Stimulated activated memory B cell treated with anti-CD40 and anti-IgM and Interleukin-4, amounts not matched to agents 10 μg/mL and 1 μg/mL and 100 μg/mL, for 72 hours (primary cell): ENCODE measurements around the gene TSPAN5.

ENCODE experiments used
- ATAC-seq: fragments of 150-1000 bp; cut with Tn5 transposase; 2 replicates; pipeline ENCODE4 v1.10.0; 2021
- H3K27ac Mint-ChIP-seq: one replicate; pipeline ENCODE4 v1.8.0; 2022; ENCODE audit warnings: mild to moderate bottlenecking, mixed read lengths
- H3K27me3 Mint-ChIP-seq: one replicate; pipeline ENCODE4 v1.8.0; 2022; ENCODE audit warnings: mixed read lengths
- H3K36me3 Mint-ChIP-seq: one replicate; pipeline ENCODE4 v1.8.0; 2022; ENCODE audit warnings: mixed read lengths
- H3K4me1 Mint-ChIP-seq: one replicate; pipeline ENCODE4 v1.8.0; 2022; ENCODE audit warnings: mixed read lengths
- H3K4me3 Mint-ChIP-seq: one replicate; pipeline ENCODE4 v1.8.0; 2022; ENCODE audit warnings: mild to moderate bottlenecking, moderate library complexity, mixed read lengths
- H3K9me3 Mint-ChIP-seq: one replicate; pipeline ENCODE4 v1.8.0; 2022; ENCODE audit warnings: mixed read lengths

Gene TSPAN5

DNA sequence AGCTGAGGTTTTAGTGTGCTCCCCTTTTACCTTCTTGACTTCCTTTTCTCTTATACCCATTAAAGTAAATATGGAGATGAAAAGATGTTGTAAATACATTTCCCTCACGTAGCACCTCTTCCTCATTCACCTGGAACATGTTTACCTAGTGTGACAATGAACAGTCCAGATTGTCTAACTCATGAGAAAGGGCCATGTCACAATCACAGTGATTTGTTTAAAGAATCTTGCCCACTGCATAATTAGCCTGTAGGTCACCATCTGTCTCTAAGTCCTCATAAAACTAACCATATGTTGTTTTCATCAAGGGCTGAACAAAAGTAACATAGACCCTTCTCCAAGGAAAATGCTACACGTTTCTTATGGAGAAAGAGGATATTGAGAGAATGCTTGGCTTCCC is 85.7 kb downstream of the TSPAN5 start:
- no peaks in the 10 kb centered on the region for H3K27me3 Mint-ChIP-seq
- no peak overlapping the region for H3K27ac Mint-ChIP-seq
- H3K9me3 Mint-ChIP-seq = no peaks in the 10 kb centered on the region
- H3K36me3 Mint-ChIP-seq = peaks cover 11% of the 10 kb centered on the region
- peaks cover 13% of the 10 kb centered on the region for H3K4me1 Mint-ChIP-seq
- H3K4me3 Mint-ChIP-seq = no peak overlapping the region
- no peak for ATAC-seq

DNA sequence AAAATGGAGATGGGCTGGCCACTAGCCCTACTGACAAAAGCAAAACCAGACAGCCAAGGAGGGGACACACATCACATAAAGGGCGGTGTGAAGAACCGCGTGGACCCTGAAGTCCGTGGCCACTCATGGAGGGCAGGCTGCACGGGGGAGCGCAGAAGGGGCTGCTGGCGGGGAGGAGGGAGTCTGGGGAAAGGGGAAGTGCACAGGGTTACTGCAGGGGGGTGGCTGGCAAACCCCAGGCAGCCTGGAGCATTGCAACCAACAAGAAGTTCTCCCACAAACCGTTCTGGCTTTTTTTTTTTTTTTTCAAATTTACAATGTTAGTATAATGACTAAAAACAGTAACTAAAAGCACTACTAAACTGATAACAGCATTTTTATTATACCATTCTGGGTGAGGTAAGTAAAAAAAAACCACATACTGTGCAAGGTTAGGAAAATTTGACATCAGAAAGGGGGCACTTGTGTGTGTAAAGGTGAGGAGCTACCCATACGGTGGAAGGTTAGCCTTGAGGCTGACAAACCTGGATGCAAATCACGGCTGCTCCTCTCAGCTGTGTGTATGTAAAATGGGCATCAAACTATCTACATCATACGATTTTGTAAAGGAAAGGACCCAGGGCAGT is 87.1 kb downstream of the TSPAN5 start:
- peaks cover 11% of the 10 kb centered on the region for H3K36me3 Mint-ChIP-seq
- no peak overlapping the region for H3K4me3 Mint-ChIP-seq
- H3K4me1 Mint-ChIP-seq = peaks cover 5% of the 10 kb centered on the region
- no peak for ATAC-seq
- no peak overlapping the region for H3K27ac Mint-ChIP-seq
- H3K9me3 Mint-ChIP-seq = no peaks in the 10 kb centered on the region
- no peaks in the 10 kb centered on the region for H3K27me3 Mint-ChIP-seq

DNA sequence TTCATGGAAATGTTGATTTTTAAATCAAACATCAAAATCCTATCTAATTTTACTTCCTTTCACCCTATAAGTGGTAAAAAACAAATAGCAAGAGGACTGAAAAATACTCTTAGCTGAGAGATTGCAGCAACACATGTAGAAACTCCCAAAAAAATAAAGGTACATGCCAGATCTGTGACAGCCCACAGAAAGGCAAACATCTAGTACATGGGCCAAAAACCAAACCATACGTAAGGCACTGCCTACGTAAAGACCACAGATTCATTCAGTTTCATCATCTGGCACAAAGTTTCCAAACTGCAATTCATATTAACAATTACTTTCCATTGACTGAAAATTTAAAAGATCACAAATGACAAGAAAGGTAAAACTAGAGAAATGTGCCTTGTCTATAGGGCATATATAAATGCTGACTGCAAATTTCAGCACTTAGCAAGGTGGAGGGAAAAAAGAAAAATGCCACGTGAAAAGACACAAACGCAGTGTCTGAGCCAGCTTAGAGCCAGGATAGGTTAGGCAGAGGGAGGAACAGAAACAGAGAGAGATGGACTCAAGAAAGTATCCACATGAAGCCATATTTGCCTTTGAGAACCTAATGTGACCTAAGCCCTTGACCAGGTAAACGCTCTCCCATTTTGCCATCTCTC is 88.1 kb downstream of the TSPAN5 start:
- Mint-ChIP-seq H3K27ac (no peak overlapping the region), H3K4me3 (no peak overlapping the region), H3K36me3 (peaks cover 5% of the 10 kb centered on the region), H3K4me1 (peaks cover 10% of the 10 kb centered on the region), H3K27me3 (no peaks in the 10 kb centered on the region), H3K9me3 (no peaks in the 10 kb centered on the region)
- ATAC-seq = no peak

DNA sequence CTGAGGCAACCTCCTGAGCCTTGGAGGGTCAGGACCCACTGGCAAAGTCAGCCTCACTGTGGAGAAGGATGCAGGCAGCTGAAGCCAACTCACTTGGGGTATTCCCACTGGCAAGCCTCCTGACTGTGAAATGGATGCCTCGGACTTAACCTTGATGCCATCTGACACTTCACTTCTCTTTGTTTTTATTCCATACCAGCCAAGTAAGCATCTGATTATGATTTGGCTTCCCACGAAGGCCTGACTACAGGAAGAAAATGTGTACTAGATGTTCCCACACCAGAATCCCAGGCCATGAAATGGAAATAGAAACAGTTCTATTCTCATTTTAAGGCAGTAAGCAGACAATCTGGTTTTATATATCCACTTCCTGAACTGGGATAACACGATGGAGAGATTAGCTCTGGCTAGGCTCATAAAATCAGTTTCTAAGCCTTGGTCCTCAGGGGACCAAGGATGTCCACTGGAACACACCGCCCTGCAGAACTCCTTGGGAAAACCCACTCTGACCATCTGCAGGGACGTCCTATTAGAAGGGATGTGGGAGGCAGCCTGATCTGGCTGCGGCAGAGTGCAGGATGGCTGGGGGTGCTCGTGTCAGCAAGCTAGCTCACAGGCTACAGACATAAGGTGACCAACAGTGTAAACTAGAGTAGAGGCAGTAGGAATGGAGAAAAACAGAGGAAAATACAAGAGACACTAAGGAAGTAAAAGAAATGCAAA is 89.3 kb downstream of the TSPAN5 start:
- no peaks in the 10 kb centered on the region for H3K27me3 Mint-ChIP-seq
- no peak overlapping the region for H3K4me3 Mint-ChIP-seq
- no peak overlapping the region for H3K27ac Mint-ChIP-seq
- ATAC-seq = no peak
- peaks cover 10% of the 10 kb centered on the region for H3K4me1 Mint-ChIP-seq
- H3K9me3 Mint-ChIP-seq = no peaks in the 10 kb centered on the region
- peaks cover 2% of the 10 kb centered on the region for H3K36me3 Mint-ChIP-seq

DNA sequence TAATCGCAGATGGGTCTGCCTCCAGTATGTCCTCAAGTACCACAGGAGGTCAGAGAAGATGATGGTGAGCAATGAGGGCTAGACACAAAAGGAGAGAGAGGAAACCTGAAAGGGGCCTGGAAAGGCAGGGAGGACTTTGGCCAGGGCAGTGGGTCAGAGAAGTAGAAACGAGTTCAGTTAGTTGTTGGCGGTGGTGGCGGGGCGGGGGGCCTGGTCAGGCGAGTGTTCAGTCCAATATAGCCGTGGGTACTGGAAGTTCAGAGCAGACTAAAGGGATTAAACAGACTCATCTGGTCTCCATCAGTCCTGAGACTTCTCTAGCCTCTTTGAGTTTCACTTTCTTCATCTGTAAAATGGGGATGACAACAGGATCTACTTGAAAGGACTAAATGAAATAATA is 90.8 kb downstream of the TSPAN5 start:
- Mint-ChIP-seq H3K4me1 (peaks cover 10% of the 10 kb centered on the region), H3K9me3 (no peaks in the 10 kb centered on the region), H3K27ac (no peak overlapping the region), H3K27me3 (no peaks in the 10 kb centered on the region), H3K36me3 (no peaks in the 10 kb centered on the region), H3K4me3 (no peak overlapping the region)
- ATAC-seq = no peak

DNA sequence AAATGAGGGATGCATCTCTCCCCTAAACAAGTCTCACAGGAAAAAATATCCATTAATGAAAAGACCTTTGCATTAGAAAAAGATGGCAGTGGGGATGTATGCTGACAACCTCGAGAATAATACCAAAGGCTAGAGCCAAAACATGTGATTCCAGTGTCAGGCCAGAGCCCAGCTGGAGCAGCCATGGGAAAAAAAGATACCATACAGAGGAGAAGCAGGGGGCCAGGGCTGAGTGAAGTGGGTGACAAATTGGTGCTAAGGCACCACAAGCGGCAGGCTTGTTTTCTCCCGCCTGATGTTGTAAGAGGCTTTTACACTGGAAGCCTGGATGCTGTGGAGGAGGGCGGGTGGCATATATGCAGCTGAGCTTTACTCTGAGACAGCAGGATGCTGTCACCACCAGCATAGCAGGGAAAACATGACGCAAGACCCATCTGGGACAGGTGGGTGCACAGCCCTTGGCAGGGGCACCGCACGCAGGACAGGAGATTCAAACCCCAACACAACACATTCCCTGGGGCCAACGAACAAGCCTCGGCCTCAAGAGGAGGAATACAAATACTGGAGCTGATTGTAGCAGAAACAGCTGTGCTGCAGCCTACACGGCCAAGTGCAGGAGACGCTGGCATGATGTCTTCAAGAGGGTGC is 91.9 kb downstream of the TSPAN5 start:
- ATAC-seq = no peak
- Mint-ChIP-seq H3K9me3 (no peaks in the 10 kb centered on the region), H3K27me3 (no peaks in the 10 kb centered on the region), H3K4me1 (peaks cover 10% of the 10 kb centered on the region), H3K4me3 (no peak overlapping the region), H3K27ac (no peak overlapping the region), H3K36me3 (peaks cover 8% of the 10 kb centered on the region)

DNA sequence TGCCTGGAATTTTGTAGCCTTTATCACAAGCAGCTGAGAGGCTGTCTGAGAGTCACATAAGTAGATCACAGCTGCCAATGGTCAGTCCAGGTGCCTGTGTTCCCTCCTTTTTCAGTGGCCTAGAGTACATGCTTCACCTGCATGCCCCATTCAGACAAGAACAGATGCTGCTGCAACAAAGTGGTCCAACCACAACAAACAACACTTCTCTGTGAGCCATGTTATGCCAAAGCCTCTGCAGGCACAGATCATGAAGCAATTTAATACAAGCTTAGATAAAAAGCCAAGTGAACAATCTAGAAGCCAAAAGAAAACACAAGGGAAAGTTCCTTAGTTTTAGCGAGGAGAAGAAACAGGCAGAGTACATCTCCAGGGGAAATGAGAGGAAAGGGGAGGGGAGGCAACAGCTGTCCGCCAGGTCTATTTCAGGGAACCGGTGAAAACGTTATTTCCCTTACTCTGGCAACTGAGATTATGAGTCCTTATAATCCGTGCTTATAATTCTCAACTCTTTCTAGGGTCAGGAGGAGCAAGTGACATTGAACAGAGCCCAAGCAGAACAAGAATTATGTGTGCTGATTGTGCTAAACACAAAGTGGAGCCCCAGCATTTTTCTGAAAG is 92.6 kb downstream of the TSPAN5 start:
- Mint-ChIP-seq H3K27me3 (no peaks in the 10 kb centered on the region), H3K36me3 (peaks cover 8% of the 10 kb centered on the region), H3K9me3 (no peaks in the 10 kb centered on the region), H3K27ac (no peak overlapping the region), H3K4me3 (no peak overlapping the region), H3K4me1 (peaks cover 8% of the 10 kb centered on the region)
- ATAC-seq = no peak

DNA sequence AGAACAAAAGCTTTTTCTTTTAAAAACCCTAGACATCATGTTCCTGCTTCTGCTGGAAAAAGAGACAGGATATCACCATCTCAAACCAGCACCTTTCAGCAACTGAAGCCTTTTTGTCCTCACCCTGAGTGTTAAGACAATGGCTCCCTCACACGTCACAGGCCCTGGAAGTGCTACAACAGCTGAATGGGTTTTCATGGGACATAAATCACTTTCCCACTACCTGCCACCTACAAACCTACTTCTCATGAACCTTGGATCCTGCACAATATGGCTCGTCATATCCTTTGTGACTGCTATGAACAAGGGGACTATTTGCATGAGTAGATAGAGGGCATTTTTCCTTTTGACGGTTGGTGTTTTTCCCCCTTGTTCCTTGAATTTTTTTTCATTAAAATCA is 93.6 kb downstream of the TSPAN5 start:
- H3K4me3 Mint-ChIP-seq = no peak overlapping the region
- H3K4me1 Mint-ChIP-seq = peaks cover 5% of the 10 kb centered on the region
- H3K36me3 Mint-ChIP-seq = peaks cover 8% of the 10 kb centered on the region
- ATAC-seq = no peak
- no peak overlapping the region for H3K27ac Mint-ChIP-seq
- no peaks in the 10 kb centered on the region for H3K9me3 Mint-ChIP-seq
- no peaks in the 10 kb centered on the region for H3K27me3 Mint-ChIP-seq

DNA sequence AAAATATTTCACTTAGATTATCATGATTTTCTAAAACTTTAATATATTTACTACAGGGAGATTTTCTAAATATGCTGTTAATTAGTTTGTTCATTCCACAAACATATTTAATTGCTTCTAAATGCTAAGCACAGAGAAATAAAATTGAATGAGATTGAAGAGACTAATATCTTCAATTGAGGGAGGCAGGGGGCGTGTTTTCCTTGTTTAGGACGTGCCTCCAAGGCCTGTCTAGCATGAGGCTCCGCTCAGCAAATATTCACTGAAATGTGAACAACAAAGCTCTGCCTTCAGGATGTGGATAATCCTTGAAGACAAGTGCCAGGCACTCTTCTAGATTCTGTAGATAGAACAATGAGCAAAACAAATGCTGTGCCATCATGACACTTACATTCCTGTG is 98.1 kb downstream of the TSPAN5 start:
- Mint-ChIP-seq H3K4me3 (no peak overlapping the region), H3K4me1 (peaks cover 4% of the 10 kb centered on the region), H3K27me3 (no peaks in the 10 kb centered on the region), H3K36me3 (peaks cover 8% of the 10 kb centered on the region), H3K27ac (no peak overlapping the region), H3K9me3 (no peaks in the 10 kb centered on the region)
- no peak for ATAC-seq

DNA sequence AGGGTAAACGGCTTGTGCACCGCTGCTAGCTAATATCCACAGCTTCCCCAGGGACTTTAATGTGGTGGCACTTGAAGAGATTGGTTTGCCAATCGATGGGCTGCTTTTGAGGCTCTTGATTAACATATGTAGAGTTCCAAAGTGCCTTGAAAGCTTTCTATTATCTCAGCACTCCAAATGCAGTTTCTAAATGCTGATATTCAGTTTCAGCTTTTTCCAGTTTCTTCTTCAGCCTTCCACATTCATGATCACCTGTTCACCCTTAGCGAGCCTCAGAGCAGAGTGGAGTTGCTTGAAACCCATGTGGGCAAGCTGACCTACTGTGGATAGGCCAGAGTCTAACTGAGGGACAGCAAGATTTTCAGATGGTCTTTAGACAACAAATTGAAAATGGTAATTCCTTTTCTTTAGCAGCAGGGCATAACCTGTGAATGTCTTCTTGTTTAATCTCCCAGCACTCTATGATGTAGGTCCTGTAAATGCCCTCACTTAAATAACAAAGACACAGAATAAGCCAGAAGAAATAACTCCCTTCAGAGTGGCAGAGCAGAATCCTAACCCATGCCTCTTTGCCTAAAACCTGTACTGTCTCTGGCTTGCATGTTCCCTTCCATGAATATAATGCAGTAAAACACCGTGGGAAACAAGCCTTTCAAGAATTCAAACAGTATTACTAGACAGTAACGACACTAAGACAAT is 99.8 kb downstream of the TSPAN5 start:
- no peak for ATAC-seq
- H3K27ac Mint-ChIP-seq = no peak overlapping the region
- peaks cover 8% of the 10 kb centered on the region for H3K36me3 Mint-ChIP-seq
- no peak overlapping the region for H3K4me3 Mint-ChIP-seq
- no peaks in the 10 kb centered on the region for H3K27me3 Mint-ChIP-seq
- no peaks in the 10 kb centered on the region for H3K9me3 Mint-ChIP-seq
- peaks cover 4% of the 10 kb centered on the region for H3K4me1 Mint-ChIP-seq

DNA sequence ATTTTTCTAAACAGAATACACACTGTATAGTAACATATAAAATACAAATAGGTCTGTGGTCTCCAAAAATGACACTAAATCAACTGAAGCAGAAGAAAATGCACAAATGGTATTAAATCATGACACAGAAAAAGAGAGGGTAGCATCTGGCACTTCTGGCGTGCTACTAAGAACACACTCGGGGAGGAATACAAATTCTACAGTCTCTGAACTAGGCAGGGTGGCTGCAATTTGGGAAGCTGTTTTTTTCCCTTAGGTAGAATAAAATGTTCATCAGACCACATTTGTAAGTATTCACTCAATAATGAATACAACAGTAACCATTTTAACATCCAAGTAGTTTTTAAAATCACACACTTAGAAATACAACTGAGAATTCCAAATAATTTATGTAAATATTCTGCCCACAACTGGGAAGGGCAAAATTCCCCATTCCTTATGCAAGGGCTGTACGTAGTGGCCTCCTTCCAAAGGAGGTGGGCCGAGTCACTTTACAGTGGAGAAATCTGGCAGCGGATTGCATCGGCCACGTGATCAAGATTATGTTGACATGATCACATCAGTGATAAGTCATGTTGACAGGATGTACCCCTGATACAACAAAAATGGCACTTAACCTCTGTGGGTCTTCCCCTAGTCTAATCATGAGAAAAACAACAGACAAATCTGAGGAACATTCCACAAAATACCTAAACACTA is 101.1 kb downstream of the TSPAN5 start:
- Mint-ChIP-seq H3K4me3 (no peak overlapping the region), H3K36me3 (peaks cover 8% of the 10 kb centered on the region), H3K27me3 (no peaks in the 10 kb centered on the region), H3K4me1 (peaks cover 4% of the 10 kb centered on the region), H3K9me3 (no peaks in the 10 kb centered on the region), H3K27ac (no peak overlapping the region)
- no peak for ATAC-seq

DNA sequence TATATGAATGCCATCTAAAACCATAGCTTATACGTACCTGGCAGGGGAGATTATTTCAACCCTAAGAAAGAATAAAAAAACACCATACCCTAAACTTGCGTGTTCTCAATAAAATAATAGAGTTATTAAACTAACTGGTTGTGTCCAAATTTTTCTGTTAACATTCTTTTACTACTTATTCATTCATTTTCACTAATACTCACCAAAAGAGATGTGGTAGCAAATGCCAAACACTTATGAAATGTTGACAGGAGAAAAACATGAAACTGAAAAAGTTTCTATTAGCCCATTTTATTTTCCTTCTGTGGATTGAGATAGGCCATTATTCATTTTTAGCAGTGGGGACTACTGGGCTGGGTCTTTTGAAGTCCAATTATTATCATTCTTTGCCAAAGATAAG is 102.0 kb downstream of the TSPAN5 start:
- H3K4me3 Mint-ChIP-seq = no peak overlapping the region
- H3K27me3 Mint-ChIP-seq = no peaks in the 10 kb centered on the region
- H3K9me3 Mint-ChIP-seq = no peaks in the 10 kb centered on the region
- ATAC-seq = no peak
- H3K4me1 Mint-ChIP-seq = peaks cover 4% of the 10 kb centered on the region
- no peak overlapping the region for H3K27ac Mint-ChIP-seq
- peaks cover 6% of the 10 kb centered on the region for H3K36me3 Mint-ChIP-seq

DNA sequence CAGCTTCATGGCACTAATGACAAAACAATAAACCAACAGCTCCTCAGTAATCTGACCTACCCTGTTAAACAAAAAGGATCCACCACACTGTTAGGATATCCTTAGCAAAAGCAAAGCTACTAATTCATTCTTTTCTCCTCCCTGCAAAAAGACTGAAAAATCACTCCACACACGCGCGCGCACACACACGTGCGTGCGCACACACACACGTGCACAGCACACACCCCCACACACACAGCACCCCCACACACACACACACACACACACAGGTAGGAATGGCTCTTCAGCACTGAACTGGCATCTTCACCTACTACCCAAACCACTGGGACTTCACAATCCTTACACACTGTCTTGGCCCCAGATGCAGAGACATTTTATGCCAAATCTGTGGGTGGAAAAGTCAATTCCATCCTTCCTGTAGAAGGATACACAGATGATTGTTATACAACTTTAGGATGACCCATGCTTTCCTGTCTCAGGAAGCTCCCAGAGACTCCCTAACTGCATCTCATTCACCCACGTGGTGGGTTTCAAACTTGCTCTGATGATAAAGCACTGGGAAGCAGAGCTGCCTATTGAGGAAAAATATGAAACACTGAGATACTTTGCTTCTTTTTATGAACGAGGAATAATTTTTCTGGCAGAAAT is 102.5 kb downstream of the TSPAN5 start:
- H3K4me1 Mint-ChIP-seq = peaks cover 4% of the 10 kb centered on the region
- no peak for ATAC-seq
- H3K36me3 Mint-ChIP-seq = peaks cover 6% of the 10 kb centered on the region
- no peak overlapping the region for H3K4me3 Mint-ChIP-seq
- no peaks in the 10 kb centered on the region for H3K9me3 Mint-ChIP-seq
- H3K27ac Mint-ChIP-seq = no peak overlapping the region
- H3K27me3 Mint-ChIP-seq = no peaks in the 10 kb centered on the region
